GM12875 (cell line): ENCODE measurements around the gene PPP1CA.

ENCODE experiments used
- H3K4me3 ChIP-seq: one replicate; pipeline ENCODE4 v1.5.1; 2011; ENCODE audit warnings: low read depth, low read length, control low read depth
- TF ChIP-seq, protein P1 (sequence below): IDR thresholded peaks from 2 replicates; pipeline ENCODE4 v1.5.1; 2011; ENCODE audit warnings: low read depth, mild to moderate bottlenecking, control low read depth, inconsistent platforms, low read length, moderate library complexity, borderline replicate concordance; ENCODE audit not compliant: insufficient read depth

The PPP1CA gene

DNA sequence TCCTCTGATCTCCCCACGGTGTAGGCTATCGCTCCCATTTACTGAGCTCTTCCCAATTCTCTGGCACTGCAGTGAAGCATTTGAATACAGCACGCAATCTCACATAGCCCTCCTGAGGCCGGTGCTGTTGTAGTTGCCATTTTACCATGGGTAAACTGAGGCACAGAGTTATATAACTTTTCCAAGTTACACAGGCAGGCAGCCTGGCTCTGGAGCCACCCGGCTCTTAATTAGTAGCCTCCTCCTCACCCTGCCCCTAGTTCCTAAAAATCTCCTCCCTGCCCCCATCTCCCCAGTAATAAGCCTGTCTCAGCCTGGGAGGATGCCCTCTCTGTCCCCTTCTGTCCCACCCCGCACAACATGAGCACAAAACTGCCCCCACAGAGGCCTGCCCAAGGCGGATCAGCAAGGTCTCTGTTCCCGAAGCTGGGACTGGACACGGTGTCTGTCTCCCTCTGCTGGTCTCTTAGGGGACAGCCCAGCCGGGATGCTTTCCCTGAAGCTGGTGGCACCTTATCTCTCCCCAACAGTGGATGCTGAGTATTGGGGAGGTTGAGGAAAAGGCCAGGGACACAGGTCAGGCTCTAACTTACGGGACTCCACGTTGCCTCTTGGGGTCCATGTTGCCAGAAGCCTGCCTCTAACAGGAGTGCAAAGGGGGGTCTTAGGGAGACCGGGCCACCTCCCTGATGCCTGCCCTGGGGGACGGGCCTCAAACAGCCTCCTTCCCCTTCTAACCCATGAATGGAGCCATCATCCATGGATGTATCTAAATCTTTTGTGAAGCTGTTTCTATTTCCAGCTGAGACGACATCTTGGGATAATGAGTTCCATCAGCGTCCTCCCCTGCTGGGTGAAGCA, 19.2 kb downstream of the PPP1CA start:
- H3K4me3 ChIP-seq = no peak overlapping the region
- TF ChIP-seq, protein P1, sequence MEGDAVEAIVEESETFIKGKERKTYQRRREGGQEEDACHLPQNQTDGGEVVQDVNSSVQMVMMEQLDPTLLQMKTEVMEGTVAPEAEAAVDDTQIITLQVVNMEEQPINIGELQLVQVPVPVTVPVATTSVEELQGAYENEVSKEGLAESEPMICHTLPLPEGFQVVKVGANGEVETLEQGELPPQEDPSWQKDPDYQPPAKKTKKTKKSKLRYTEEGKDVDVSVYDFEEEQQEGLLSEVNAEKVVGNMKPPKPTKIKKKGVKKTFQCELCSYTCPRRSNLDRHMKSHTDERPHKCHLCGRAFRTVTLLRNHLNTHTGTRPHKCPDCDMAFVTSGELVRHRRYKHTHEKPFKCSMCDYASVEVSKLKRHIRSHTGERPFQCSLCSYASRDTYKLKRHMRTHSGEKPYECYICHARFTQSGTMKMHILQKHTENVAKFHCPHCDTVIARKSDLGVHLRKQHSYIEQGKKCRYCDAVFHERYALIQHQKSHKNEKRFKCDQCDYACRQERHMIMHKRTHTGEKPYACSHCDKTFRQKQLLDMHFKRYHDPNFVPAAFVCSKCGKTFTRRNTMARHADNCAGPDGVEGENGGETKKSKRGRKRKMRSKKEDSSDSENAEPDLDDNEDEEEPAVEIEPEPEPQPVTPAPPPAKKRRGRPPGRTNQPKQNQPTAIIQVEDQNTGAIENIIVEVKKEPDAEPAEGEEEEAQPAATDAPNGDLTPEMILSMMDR = peak; percentile 98

DNA sequence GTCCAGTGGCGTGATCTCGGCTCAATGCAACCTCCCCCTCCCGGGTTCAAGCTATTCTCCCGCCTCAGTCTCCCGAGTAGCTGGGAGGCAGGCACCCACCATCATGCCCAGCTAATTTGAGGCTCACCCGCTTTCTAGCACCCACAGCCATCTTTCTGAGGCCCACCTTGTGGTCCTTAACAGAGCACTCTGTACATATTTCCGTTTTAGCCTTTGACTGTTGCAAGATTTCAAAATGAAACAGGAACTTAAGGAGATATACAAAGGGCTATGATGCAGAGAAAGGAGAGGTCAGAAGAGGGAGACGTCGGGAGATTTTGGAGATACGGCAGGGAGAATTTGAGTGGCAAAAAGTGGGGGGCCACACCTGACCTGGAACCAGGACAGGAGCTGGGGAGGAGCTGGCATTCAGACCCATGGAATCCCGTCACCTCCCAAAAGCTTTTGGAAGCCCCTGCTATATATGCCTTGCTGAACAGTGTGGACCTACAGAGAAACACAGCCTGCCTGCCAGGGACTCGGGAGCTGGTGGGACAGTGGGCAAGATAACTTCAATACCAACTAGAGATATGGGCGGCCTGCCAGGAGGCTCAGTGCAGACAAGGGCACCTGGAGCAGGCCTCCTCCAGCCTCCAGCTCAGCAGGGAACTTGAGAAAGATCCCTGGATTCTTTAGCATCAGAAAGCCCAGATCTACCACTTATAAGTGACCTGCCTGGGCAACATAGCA, 20.2 kb downstream of the PPP1CA start:
- TF ChIP-seq, protein P1 = no peak
- H3K4me3 ChIP-seq = peak overlapping the region; percentile 11

DNA sequence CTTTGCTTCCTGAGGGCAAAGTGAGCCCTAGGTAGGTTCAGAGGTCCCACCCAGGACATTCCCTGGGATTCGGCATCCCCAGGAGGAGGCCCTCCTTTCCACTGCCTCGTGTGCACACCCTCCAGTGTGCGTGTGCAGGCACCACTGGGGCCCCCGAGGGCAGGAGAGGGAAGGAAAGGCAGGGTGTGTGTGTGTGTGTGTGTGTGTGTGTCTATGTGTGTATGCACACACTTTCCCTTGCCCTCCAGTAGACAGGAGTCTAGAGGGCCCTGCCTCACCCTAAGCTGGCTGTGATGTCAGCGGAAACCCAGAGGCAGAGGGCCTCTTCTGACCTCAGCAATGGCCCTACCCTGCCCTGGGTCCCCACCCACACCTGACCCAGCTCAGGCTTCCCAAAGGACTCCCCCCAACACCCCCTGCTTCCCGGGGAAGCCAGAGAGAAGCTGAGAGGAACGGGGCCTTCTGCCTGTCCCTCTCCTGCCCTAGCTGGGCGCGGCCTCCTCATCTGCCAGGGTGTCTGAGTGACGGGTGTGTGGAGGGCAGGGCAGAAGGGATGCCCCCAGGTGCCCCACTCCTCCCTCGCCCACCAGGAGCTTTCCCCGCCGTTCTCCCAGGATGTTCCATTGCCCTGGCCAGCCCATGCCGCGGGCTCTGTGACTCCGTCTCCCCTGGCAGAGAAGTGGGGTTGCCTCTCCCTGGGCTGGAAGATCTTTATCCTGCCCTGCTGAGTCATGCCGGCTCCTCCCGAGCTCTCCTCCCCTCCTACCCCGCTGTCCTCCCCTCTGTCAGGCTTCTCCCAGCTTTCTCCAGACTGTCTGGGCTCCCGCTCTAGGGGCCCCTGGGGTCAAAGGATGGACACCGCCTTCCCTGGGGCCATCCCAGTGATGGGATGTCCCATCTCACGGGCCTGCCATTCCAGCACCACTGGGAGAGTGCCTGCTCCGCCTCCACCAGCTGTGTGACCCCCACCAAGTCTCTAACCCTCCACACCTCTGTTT, 22.3 kb downstream of the PPP1CA start:
- no peak overlapping the region for H3K4me3 ChIP-seq
- TF ChIP-seq, protein P1 = no peak

DNA sequence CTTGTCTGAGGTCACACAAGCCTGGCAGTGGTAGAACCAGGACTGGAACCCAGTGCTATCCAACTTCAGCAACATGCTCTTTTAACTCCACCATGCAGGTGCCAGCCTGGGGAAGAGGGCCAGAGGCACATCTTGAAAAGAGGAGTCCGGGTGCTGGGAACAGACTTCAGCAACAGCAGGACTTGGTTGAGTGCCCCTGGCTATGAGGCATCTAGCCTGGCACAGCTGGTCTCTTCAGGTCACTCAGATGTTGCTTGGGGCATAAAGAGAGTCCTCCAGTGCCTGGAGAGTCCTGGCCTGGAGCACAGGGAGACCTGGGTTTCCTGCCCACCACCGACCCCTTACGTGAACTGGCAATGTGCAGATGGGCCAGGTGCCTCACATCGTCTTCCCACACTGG, 23.1 kb downstream of the PPP1CA start:
- no peak overlapping the region for H3K4me3 ChIP-seq
- TF ChIP-seq, protein P1 = no peak

DNA sequence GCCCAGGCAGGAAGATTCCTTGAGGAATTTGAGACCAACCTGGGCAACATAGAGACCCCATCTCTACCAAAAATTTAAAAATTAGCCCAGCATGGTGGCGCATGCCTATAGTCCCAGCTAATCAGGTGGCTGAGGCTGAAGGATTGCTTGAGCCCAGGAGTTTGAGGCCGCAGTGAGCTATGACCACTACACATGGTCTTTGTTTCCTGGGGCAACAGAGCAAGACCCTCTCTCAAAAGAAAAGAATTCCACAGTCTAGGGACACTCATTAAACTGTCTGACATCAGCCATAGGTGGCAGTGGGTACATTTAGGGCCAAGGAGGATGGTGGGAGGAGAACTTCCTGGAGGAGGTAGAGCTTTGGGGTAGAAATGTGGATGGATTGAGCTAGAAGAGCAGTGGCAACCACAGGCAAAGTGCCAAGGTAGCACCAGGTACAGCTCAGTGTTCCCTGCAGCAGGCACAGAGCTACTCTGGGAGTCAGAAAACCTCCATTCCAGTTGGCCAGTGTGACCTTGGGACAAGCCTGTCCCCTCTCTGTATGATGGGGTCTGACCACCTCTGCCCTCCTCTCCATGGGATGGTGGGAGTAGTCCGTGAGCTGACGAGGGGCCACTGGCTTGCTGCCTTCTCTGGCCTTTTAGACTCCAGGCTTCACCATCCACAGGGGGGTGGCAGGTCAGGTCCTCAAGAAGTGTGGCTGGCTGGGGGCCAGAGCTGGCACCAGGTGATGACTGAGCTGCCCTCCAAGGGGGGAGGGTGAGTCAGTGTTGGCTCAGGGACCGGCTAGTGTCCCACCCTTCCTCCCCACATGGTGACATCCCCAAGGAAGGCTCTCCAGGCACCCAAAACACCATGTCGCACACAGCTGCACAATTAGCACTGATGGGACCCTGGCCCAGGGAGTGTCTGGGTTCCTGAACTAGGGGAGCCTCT, 24.5 kb downstream of the PPP1CA start:
- H3K4me3 ChIP-seq = no peak overlapping the region

More for the DNA sequence above, 24.5 kb downstream of the PPP1CA start:
- TF ChIP-seq, protein P1 = no peak
